ENCODE measurements around the gene WDR45B.

DNA sequence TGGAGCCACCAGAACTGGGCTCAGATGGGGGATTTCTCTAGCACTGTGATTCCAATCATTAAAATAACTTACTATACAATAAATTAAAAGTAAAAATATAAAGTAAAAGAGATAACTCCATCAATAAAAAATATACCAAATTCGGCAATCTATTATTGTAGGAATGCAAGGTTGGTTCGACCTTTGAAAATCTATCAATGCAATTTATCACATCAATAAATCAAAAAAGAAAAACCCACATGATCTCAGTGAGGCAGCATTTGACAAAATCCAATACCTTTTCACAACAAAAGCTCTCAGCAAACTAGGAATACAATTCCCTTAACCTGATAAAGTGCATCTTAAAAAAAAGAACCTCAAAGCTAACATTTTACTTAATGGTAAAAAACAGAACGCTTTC lies 33.3 kb upstream of the WDR45B start:
- TF ChIP-seq, protein P1, sequence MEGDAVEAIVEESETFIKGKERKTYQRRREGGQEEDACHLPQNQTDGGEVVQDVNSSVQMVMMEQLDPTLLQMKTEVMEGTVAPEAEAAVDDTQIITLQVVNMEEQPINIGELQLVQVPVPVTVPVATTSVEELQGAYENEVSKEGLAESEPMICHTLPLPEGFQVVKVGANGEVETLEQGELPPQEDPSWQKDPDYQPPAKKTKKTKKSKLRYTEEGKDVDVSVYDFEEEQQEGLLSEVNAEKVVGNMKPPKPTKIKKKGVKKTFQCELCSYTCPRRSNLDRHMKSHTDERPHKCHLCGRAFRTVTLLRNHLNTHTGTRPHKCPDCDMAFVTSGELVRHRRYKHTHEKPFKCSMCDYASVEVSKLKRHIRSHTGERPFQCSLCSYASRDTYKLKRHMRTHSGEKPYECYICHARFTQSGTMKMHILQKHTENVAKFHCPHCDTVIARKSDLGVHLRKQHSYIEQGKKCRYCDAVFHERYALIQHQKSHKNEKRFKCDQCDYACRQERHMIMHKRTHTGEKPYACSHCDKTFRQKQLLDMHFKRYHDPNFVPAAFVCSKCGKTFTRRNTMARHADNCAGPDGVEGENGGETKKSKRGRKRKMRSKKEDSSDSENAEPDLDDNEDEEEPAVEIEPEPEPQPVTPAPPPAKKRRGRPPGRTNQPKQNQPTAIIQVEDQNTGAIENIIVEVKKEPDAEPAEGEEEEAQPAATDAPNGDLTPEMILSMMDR (IDR thresholded peaks at IDR 0.05): no peak
- no peak for TF ChIP-seq POLR2AphosphoS5 (IDR thresholded peaks at IDR 0.05)

Data from esophagus muscularis mucosa (tissue), 3 donors.